ENCODE measurements around the gene EIF1.
"Not testable (repeated sequence)": the region's sequence is repeated elsewhere in the genome, so short reads cannot be mapped to it uniquely, and the experiment has no call there.

The EIF1 gene

DNA sequence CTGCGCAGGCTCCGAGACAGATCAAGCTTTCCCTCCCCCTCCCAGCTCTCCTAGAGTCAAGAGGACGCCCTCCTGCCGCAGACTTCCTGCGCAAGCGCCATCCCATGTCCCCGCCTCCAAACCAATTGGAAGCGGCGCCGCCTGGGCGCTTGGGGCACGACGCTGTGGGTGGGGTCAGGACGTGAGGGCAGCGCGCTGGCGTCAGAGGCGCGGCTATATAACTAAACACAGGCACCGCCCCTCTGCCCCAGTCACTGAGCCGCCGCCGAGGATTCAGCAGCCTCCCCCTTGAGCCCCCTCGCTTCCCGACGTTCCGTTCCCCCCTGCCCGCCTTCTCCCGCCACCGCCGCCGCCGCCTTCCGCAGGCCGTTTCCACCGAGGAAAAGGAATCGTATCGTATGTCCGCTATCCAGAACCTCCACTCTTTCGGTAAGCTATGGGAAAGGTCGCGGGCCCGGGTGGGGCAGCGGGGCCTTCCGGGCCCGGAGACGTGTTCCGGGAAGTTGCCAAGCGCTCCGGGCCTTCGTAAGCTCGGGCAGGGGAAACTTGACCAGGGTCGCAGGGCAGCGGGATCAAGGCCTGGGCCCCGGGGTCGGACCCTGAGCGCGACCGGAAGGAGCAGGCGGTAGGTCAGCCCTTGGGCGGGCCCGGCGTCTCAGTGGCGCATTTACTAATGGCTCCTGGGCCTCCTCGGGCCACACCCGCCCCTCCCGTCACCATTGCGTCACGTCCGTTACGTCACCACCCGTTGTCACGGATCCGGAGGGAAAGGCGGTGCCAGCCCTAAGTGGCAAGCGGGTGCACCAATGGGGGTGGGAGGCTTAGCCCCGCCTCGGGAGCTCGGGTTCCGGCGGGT lies at the start of gene EIF1:
TSS of gene EIF1 (plus strand) at position 245 of the 856 bp plus-strand sequence. CDS start at position 399, 154 bp downstream.
- DNase-seq (ENCODE audit: low spot score): peak; percentile 100

GRCh38 chr17:41638941-41639340 lies 49.7 kb upstream of the EIF1 start:
- DNase-seq (ENCODE audit: low spot score): no peak

- DNase-seq (ENCODE audit: low spot score): no peak
Observed at GRCh38 chr17:41639492-41640473, 48.9 kb upstream of the EIF1 start.

DNA sequence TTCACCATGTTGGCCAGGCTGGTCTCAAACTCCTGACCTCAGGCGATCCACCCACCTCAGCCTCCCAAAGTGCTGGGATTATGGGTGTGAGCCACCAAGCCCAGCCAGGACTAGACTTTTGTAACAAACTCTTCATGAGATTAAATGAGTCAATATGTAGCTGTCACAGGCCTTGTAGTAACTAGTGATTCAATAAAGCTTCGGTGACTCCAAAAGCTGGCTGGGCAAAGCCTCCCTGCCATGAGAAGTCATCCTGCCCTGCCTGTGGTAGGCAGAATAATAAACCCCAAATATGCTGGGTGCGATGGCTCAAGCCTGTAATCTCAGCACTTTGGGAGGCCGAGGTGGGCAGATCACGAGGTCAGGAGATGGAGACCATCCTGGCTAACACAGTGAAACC lies 48.1 kb upstream of the EIF1 start:
- DNase-seq (ENCODE audit: low spot score): not testable (repeated sequence)

- DNase-seq (ENCODE audit: low spot score): no peak
Observed at GRCh38 chr17:41642252-41643156, 46.2 kb upstream of the EIF1 start.

- DNase-seq (ENCODE audit: low spot score): no peak
Observed at GRCh38 chr17:41647038-41647813, 41.5 kb upstream of the EIF1 start.

DNA sequence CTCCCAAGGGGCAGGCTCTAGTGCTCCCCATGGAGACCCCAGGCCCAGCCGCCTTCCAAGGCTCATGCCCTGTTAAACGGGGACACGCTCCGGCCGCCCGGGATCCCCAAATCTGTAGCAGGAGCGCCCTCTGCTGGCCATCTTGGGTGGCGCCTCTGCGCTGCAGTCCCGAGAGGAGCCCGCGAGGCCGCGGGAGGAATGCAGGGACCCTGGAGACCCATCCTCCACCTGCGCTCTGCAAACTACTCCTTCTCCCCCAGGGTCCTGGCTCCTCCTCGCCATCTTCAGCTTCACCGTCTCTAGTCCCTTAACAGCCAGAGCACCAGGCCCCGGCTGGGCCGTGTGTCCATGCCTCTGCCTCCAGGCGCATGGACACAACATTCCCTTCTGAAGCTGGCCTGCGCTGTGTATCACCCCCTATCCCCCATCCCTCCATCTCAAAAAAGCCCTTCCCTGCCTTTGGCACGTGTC lies 40.7 kb upstream of the EIF1 start:
- peak; percentile 65 for DNase-seq (ENCODE audit: low spot score)

GRCh38 chr17:41648411-41649195 lies 40.1 kb upstream of the EIF1 start:
- peak; percentile 65 for DNase-seq (ENCODE audit: low spot score)

- DNase-seq (ENCODE audit: low spot score): no peak
Observed at GRCh38 chr17:41649923-41650519, 38.7 kb upstream of the EIF1 start.

- no peak for DNase-seq (ENCODE audit: low spot score)
Observed at GRCh38 chr17:41650794-41651624, 37.7 kb upstream of the EIF1 start.

DNA sequence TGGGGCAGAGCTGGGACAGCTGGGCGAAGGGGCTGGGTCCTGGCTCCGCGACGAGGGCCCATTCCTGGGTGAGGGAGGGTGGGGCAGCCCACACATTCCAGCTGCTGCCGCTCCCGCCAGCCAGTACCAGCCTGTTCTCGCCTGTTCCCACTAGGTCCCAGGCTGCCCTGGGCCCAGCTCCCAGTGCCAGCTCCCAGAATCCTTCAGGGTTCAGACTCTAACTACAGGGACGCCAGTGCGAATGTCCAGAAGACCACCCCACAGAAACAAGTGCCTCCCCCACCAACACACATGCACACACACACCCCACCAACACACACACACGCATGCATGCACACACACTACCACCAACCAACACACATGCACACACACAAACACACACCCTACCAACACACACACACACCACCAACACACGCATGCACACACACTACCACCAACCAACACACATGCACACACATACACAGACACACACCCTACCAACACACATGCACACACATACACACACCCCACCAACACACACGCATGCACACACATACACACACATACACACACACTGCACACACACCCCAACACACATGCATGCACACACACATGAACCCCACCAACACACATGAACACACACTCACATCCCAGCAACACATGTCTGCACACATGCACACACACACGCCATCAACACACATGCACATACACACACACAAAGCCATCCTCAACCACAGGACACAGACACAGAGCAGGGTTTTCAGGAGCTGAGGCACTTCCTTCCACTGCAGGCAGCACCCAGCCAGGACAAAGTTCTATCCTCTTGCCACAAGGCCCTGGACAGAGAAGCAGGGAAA lies 36.8 kb upstream of the EIF1 start:
- peak; percentile 40 for DNase-seq (ENCODE audit: low spot score)

GRCh38 chr17:41652461-41652970 lies 36.2 kb upstream of the EIF1 start:
- DNase-seq (ENCODE audit: low spot score): no peak

DNA sequence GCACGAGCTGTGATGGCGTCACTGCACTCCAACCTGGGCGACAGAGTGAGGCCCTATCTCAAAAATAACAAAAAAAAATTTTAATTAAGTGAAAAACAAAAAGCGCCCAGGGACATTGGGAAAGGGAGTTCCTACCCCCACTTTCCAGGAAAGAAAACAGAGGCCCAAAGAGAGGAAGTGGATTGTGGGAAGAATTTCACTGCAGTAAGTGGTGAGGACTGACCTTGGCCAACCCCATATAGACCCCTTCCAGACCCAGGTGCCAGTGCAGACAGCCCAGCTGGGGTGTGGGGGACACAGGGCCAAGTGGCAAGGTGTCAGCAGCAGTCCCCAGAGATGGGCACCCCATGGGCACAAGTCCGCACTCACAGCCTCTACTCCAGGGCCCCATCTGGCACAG lies 35.3 kb upstream of the EIF1 start:
- DNase-seq (ENCODE audit: low spot score): no peak

DNA sequence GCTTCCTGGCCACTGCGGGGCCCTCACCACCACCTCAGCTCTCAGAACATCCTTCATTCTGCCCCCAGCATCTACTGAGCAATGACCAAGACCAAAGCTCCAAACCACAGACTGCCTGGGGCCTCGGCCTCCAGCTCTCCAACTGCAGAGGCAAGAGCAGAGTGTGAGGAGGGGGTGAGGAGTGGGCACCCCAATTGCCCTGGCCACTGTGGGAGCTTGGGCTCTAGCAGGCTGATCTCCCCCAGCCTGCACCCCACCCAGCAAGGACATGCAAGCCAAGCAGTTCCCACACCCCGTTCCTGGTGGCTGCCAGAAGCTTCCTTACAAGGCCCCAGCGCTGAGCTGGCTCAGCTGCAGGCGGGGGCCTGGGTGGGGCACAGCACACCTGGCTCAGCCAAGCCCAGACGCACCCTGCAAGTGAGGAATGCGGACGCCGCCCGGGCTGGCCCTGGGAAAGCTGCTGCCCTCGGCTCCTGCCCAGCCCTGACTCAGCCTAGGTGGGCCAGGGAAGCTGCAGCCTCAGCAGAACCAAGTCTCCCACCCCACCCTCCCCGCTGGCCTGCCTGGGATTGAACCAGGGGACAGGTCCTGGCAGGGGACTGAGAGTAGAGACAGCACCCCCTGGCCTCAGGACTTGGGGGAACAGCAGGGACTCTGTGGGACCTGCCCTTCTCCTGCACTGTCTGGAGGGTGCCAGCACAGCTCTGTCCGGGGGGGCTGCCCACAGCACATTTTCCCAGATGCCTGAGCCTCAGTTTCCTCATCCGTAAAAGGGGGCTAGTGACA lies 34.6 kb upstream of the EIF1 start:
- DNase-seq (ENCODE audit: low spot score): no peak

GRCh38 chr17:41654678-41655607 lies 33.7 kb upstream of the EIF1 start:
- DNase-seq (ENCODE audit: low spot score): no peak

Data from globus pallidus (tissue), 1 donor.